Testis (tissue), 2 donors: ENCODE measurements around the gene CTBP2.

Experiments used
- CTCF ChIP-seq, 3 experiments: fragments of 450-650 bp in 2 of 3; fragments of 200-600 bp in 1 of 3; sonication (generic) in 1 of 3; IDR thresholded peaks; one replicate each; pipeline ENCODE4 v1.5.1; 2016 to 2019; ENCODE audit warnings: antibody characterized with exemption in 3 of 3, mild to moderate bottlenecking in 2 of 3, moderate library complexity in 1 of 3
- POLR2A ChIP-seq: fragments of 450-650 bp; IDR thresholded peaks from one replicate; pipeline ENCODE4 v1.6.1; 2017; ENCODE audit warnings: antibody characterized with exemption, mild to moderate bottlenecking, moderate library complexity

DNA sequence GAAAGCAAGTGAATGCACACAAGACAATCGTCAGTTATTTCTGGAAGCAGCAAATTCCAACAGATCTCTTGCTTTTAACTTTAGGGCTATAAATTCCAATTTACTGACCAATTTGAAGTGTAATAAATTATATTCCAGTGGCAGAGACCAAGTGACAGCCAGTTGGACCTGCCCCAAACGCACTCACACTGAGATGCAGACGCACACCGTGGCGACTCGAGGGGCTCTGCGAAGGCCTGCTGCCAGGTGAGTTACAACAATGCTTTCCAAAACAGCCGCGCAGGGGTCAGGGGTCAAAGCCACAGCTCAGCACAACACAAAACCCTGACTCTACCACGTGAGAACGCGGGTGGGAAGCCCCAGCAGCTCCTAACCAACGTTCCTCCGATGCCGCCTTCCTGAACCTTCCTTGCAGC lies 121.0 kb downstream of the CTBP2 start:
- no peak for TF ChIP-seq POLR2A
- TF ChIP-seq CTCF (IDR thresholded peaks at IDR 0.05), result no peak
